ENCODE measurements around the gene CCDC93. TPM values are rescaled to one million over a fixed set of nuclear protein-coding genes. Genes with fewer than 3 reads are reported as not detected.

CCDC93 gene
- total RNA-seq, 1 donor: 40.5 TPM

GRCh38 chr2:118006326-118006725, 7.5 kb downstream of the CCDC93 start:
- Histone ChIP-seq H3K4me3 (ENCODE audit: insufficient read depth, low read length) (no peak overlapping the region), H3K36me3 (ENCODE audit: insufficient read depth, low read length) (peaks cover 54% of the 10 kb centered on the region), H2AFZ (ENCODE audit: low read length) (no peak overlapping the region), H3K4me2 (ENCODE audit: insufficient read depth, low read length) (no peak overlapping the region), H3K79me2 (ENCODE audit: insufficient read depth, low read length) (peaks cover 53% of the 10 kb centered on the region), H3K4me1 (ENCODE audit: insufficient read depth, low read length) (peaks cover 5% of the 10 kb centered on the region), H3K9me3 (ENCODE audit: low read depth, low read length) (no peaks in the 10 kb centered on the region), H4K20me1 (ENCODE audit: insufficient read depth, low read length) (peaks cover 16% of the 10 kb centered on the region), H3K27me3 (ENCODE audit: insufficient read depth, low read length) (no peaks in the 10 kb centered on the region), H3K27ac (ENCODE audit: low read depth, low read length) (no peak overlapping the region)
- DNase-seq (ENCODE audit: insufficient read length, low spot score, missing footprints): no peak
- TF ChIP-seq CTCF (IDR thresholded peaks at IDR 0.05; ENCODE audit: extremely low read depth, low read depth, low read length): no peak

- Histone ChIP-seq H4K20me1 (ENCODE audit: insufficient read depth, low read length) (peaks cover 4% of the 10 kb centered on the region), H3K27ac (ENCODE audit: low read depth, low read length) (no peak overlapping the region), H2AFZ (ENCODE audit: low read length) (no peak overlapping the region), H3K36me3 (ENCODE audit: insufficient read depth, low read length) (peaks cover 67% of the 10 kb centered on the region), H3K4me2 (ENCODE audit: insufficient read depth, low read length) (no peak overlapping the region), H3K79me2 (ENCODE audit: insufficient read depth, low read length) (peaks cover 24% of the 10 kb centered on the region), H3K27me3 (ENCODE audit: insufficient read depth, low read length) (no peaks in the 10 kb centered on the region), H3K4me3 (ENCODE audit: insufficient read depth, low read length) (no peak overlapping the region), H3K4me1 (ENCODE audit: insufficient read depth, low read length) (peaks cover 5% of the 10 kb centered on the region), H3K9me3 (ENCODE audit: low read depth, low read length) (no peaks in the 10 kb centered on the region)
- TF ChIP-seq CTCF (IDR thresholded peaks at IDR 0.05; ENCODE audit: extremely low read depth, low read depth, low read length): peak; percentile 88
- DNase-seq (ENCODE audit: insufficient read length, low spot score, missing footprints): peak; percentile 66
These were observed 10.5 kb downstream of the CCDC93 start for GRCh38 chr2:118003396-118003824.

- no peak for DNase-seq (ENCODE audit: insufficient read length, low spot score, missing footprints)
- peaks cover 63% of the 10 kb centered on the region for H3K36me3 ChIP-seq (ENCODE audit: insufficient read depth, low read length)
- H3K79me2 ChIP-seq (ENCODE audit: insufficient read depth, low read length): peaks cover 9% of the 10 kb centered on the region
- no peaks in the 10 kb centered on the region for H4K20me1 ChIP-seq (ENCODE audit: insufficient read depth, low read length)
- peaks cover 5% of the 10 kb centered on the region for H3K4me1 ChIP-seq (ENCODE audit: insufficient read depth, low read length)
- H3K27ac ChIP-seq (ENCODE audit: low read depth, low read length): no peak overlapping the region
- no peak overlapping the region for H2AFZ ChIP-seq (ENCODE audit: low read length)
- H3K4me3 ChIP-seq (ENCODE audit: insufficient read depth, low read length): no peak overlapping the region
- no peak for TF ChIP-seq CTCF (IDR thresholded peaks at IDR 0.05; ENCODE audit: extremely low read depth, low read depth, low read length)
- no peaks in the 10 kb centered on the region for H3K27me3 ChIP-seq (ENCODE audit: insufficient read depth, low read length)
- H3K4me2 ChIP-seq (ENCODE audit: insufficient read depth, low read length): no peak overlapping the region
- H3K9me3 ChIP-seq (ENCODE audit: low read depth, low read length): no peaks in the 10 kb centered on the region
These were observed 13.8 kb downstream of the CCDC93 start for GRCh38 chr2:118000041-118000440.

GRCh38 chr2:117997872-117998454, 15.9 kb downstream of the CCDC93 start:
- DNase-seq (ENCODE audit: insufficient read length, low spot score, missing footprints): no peak
- H3K36me3 ChIP-seq (ENCODE audit: insufficient read depth, low read length): peaks cover 65% of the 10 kb centered on the region
- peaks cover 8% of the 10 kb centered on the region for H3K79me2 ChIP-seq (ENCODE audit: insufficient read depth, low read length)
- no peak overlapping the region for H3K4me2 ChIP-seq (ENCODE audit: insufficient read depth, low read length)
- no peak overlapping the region for H3K27ac ChIP-seq (ENCODE audit: low read depth, low read length)
- H3K27me3 ChIP-seq (ENCODE audit: insufficient read depth, low read length): no peaks in the 10 kb centered on the region
- no peaks in the 10 kb centered on the region for H4K20me1 ChIP-seq (ENCODE audit: insufficient read depth, low read length)
- no peak overlapping the region for H3K4me3 ChIP-seq (ENCODE audit: insufficient read depth, low read length)
- H2AFZ ChIP-seq (ENCODE audit: low read length): no peak overlapping the region
- no peaks in the 10 kb centered on the region for H3K9me3 ChIP-seq (ENCODE audit: low read depth, low read length)
- no peak for TF ChIP-seq CTCF (IDR thresholded peaks at IDR 0.05; ENCODE audit: extremely low read depth, low read depth, low read length)
- peaks cover 5% of the 10 kb centered on the region for H3K4me1 ChIP-seq (ENCODE audit: insufficient read depth, low read length)

Measured in osteoblast (primary cell).